HFFc6 (cell line): Measurements from ENCODE around the gene SLC39A3. TPM values are rescaled to one million over a fixed set of nuclear protein-coding genes. Genes with fewer than 3 reads are reported as not detected.

Experiments used
- DNase-seq: peaks from one replicate; pipeline ENCODE4 v3.0.0-alpha.2; 2018
- H3K27ac Mint-ChIP-seq: 2 replicates; pipeline ENCODE4 v1.8.0; 2020; ENCODE audit warnings: mild to moderate bottlenecking, mixed read lengths
- H3K27me3 Mint-ChIP-seq: 2 replicates; pipeline ENCODE4 v1.8.0; 2021; ENCODE audit warnings: mild to moderate bottlenecking, moderate library complexity, mixed read lengths; ENCODE audit not compliant: insufficient read depth
- H3K36me3 Mint-ChIP-seq: 2 replicates; pipeline ENCODE4 v1.8.0; 2021; ENCODE audit warnings: low read depth, mixed read lengths
- H3K4me1 Mint-ChIP-seq: 2 replicates; pipeline ENCODE4 v1.8.0; 2020; ENCODE audit warnings: low read depth, mixed read lengths
- H3K4me3 Mint-ChIP-seq: 2 replicates; pipeline ENCODE4 v1.8.0; 2020; ENCODE audit warnings: mild to moderate bottlenecking, moderate library complexity, mixed read lengths
- H3K9me3 Mint-ChIP-seq: 2 replicates; pipeline ENCODE4 v1.8.0; 2020; ENCODE audit warnings: mild to moderate bottlenecking, mixed read lengths
- CTCF ChIP-seq: fragments of 200-600 bp; sonication (generic); IDR thresholded peaks from 2 replicates; pipeline ENCODE4 v1.5.0; 2021; ENCODE audit warnings: antibody characterized with exemption, mild to moderate bottlenecking
- total RNA-seq, 6 experiments: library from RNA; stranded (reverse); fragmentation: NEBNext Ultra II Directional; extraction: Animal tissue kit (Norgen Biotek cat#: 25700); gene quantifications; 2 replicates in 1 of 6; 3 replicates in 5 of 6; pipeline ENCODE4 v1.2.3, GENCODE V29; 2021

Gene SLC39A3
- total RNA-seq, 6 experiments from 2014 or later, result 39.2 to 49.1 (median 42.5) TPM

- Mint-ChIP-seq H3K27ac (peak within 1 kb of the TSS; percentile 96), H3K27me3 (no peaks in the 10 kb centered on the region), H3K4me1 (peaks cover 49% of the 10 kb centered on the region), H3K9me3 (no peaks in the 10 kb centered on the region), H3K36me3 (peaks cover 6% of the 10 kb centered on the region), H3K4me3 (peak within 1 kb of the TSS; percentile 97)
- peak; percentile 99 for DNase-seq
- peak; percentile 53 for TF ChIP-seq CTCF
These were observed 43.3 kb upstream of the SLC39A3 start, which contains the start of gene SGTA for GRCh38 chr19:2782936-2783780. Gene SGTA (minus strand): TSS chr19:2783273. CDS start chr19:2769068, 14,205 bp downstream.

GRCh38 chr19:2782329-2782935, 42.6 kb upstream of the SLC39A3 start:
- Mint-ChIP-seq H3K27me3 (no peaks in the 10 kb centered on the region), H3K36me3 (peaks cover 8% of the 10 kb centered on the region), H3K4me1 (peaks cover 46% of the 10 kb centered on the region), H3K27ac (peak overlapping the region; percentile 91), H3K9me3 (no peaks in the 10 kb centered on the region), H3K4me3 (peak overlapping the region; percentile 97)
- TF ChIP-seq CTCF, result no peak
- DNase-seq, result no peak

DNA sequence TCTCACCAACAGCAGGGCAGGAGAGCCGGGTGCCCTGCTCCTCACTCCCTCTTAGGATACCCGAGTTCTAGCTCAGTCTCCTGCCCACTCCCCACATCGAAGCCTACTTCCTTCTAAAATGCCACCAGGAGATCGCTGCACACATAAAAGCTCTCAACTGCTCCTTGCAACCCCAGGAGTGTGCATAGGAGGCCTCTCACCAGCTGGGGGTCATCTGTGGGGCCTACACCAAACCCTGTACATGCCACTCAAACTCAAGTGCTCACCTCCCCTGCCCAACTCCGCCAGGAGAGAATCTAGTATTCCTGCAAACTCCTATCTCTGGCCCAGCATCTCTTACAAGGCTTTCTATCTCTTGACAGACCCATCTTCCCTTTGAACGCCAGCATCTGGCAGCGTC, 40.5 kb upstream of the SLC39A3 start:
- Mint-ChIP-seq H3K27ac (peak overlapping the region; percentile 8; the same call in 1 of the 2 replicates), H3K9me3 (no peaks in the 10 kb centered on the region), H3K4me3 (no peak overlapping the region; the same call in 1 of the 2 replicates), H3K4me1 (peaks cover 44% of the 10 kb centered on the region), H3K27me3 (no peaks in the 10 kb centered on the region; the same call in 1 of the 2 replicates), H3K36me3 (peaks cover 23% of the 10 kb centered on the region)
- TF ChIP-seq CTCF, result no peak
- DNase-seq, result no peak

DNA sequence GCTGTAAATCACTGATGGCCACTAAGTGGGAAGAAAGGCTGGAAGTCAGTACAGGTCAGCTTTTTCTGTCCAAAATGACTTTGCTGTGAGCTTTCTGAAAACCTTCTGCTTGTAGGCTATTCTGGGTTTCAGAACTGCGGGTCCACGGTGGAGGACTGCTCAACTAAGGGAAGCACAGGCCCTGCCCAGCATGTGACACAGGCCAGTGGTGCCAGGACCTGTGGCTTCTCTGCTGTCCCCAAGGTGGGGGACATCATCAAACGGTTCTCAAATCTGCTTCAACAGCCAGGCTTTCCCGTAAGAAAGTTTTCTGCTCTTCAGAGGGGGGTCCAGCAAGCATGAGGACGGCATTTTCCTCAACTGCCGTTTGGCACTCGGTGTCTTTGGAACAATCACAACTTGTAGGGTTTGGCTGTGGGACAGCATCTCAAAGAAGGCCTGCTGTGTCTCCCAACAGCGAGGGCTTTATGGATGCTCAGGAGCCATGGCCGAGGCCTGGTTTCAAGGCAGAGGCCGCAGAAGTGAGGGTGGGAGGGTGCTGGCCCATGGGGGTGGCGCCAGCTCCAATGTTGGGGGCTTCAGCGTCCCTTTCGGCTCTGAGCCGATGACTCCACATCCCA, 39.4 kb upstream of the SLC39A3 start:
- no peak for TF ChIP-seq CTCF
- no peaks in the 10 kb centered on the region; the same call in 1 of the 2 replicates for H3K27me3 Mint-ChIP-seq
- H3K27ac Mint-ChIP-seq, result no peak overlapping the region
- peaks cover 29% of the 10 kb centered on the region for H3K36me3 Mint-ChIP-seq
- no peak for DNase-seq
- H3K4me1 Mint-ChIP-seq, result peaks cover 47% of the 10 kb centered on the region
- H3K9me3 Mint-ChIP-seq, result no peaks in the 10 kb centered on the region
- H3K4me3 Mint-ChIP-seq, result no peak overlapping the region

DNA sequence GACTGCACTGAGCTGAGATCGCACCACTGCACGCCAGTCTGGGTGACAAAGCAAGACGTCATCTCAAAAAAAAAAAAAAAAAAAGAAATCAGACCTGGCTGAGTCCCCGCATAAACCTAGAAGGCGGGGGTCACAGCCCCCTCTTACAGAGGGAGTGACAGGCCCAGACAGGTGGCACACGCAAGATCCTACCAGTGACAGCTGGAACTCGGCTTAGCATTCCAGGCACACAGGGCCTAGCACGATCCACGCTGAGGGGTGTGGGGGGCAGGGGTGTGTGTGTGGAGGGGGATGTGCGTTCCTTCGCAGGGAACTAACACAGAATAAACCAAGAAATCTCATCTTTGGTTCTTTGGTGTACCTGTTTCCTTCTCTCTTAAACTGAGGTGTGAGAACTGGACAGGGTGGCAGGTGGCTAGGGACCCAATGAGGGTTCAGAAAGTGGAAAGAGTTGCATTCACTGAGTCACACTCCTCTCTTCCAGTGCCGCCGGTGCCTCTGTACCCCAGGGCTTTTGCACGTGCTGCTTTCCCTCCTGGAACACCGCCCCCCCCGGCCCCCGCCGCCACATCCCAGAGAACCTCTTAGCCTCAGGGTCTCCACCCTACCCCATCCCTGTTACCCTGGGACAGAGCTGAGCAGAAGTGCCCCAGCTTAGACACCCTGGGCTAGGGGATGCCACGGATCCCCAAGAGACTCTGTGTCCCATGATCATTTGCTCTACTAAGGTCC, 38.3 kb upstream of the SLC39A3 start:
- Mint-ChIP-seq H3K36me3 (peaks cover 29% of the 10 kb centered on the region), H3K4me1 (peaks cover 40% of the 10 kb centered on the region), H3K4me3 (no peak overlapping the region), H3K9me3 (no peaks in the 10 kb centered on the region), H3K27me3 (no peaks in the 10 kb centered on the region; the same call in 1 of the 2 replicates), H3K27ac (no peak overlapping the region)
- no peak for TF ChIP-seq CTCF
- DNase-seq, result no peak
